Suppressor macrophage treated with lipopolysaccharide for 4 hours (primary cell): ENCODE measurements around the gene ZFR2.
"Not testable (repeated sequence)": the region's sequence is repeated elsewhere in the genome, so short reads cannot be mapped to it uniquely, and the experiment has no call there.

Source experiments
- DNase-seq: peaks from one replicate; pipeline ENCODE4 v3.0.0-alpha.2; 2020

The ZFR2 gene

GRCh38 chr19:3834349-3835054, 34.3 kb downstream of the ZFR2 start:
- DNase-seq: no peak

GRCh38 chr19:3833578-3834348, 35.1 kb downstream of the ZFR2 start:
- no peak for DNase-seq

- DNase-seq: no peak
These were observed 36.8 kb downstream of the ZFR2 start for GRCh38 chr19:3832001-3832400.

GRCh38 chr19:3831601-3832000, 37.2 kb downstream of the ZFR2 start:
- no peak for DNase-seq

- DNase-seq: no peak
These were observed 37.9 kb downstream of the ZFR2 start for GRCh38 chr19:3830621-3831589.

GRCh38 chr19:3827306-3827705, 41.5 kb downstream of the ZFR2 start:
- DNase-seq: no peak

- DNase-seq: no peak
These were observed 42.7 kb downstream of the ZFR2 start for GRCh38 chr19:3826163-3826562.

GRCh38 chr19:3825286-3825956, 43.4 kb downstream of the ZFR2 start:
- DNase-seq: no peak

GRCh38 chr19:3823350-3823713, 45.5 kb downstream of the ZFR2 start:
- no peak for DNase-seq

GRCh38 chr19:3822683-3823349, 46.0 kb downstream of the ZFR2 start:
- DNase-seq: no peak

- DNase-seq: peak; percentile 84
These were observed 46.9 kb downstream of the ZFR2 start for GRCh38 chr19:3821857-3822364.

- DNase-seq: no peak
These were observed 47.7 kb downstream of the ZFR2 start for GRCh38 chr19:3821156-3821555.

GRCh38 chr19:3819989-3820388, 48.8 kb downstream of the ZFR2 start:
- no peak for DNase-seq

GRCh38 chr19:3818918-3819317, 49.9 kb downstream of the ZFR2 start:
- no peak for DNase-seq

GRCh38 chr19:3818466-3818865, 50.4 kb downstream of the ZFR2 start:
- DNase-seq: peak; percentile 96

GRCh38 chr19:3817761-3818160, 51.1 kb downstream of the ZFR2 start:
- DNase-seq: no peak

GRCh38 chr19:3816566-3817218, 52.1 kb downstream of the ZFR2 start:
- no peak for DNase-seq

- DNase-seq: not testable (repeated sequence)
These were observed 52.7 kb downstream of the ZFR2 start for GRCh38 chr19:3816148-3816547.

GRCh38 chr19:3814648-3815047, 54.2 kb downstream of the ZFR2 start:
- no peak for DNase-seq

GRCh38 chr19:3813473-3814392, 55.1 kb downstream of the ZFR2 start:
- DNase-seq: no peak
